Stimulated activated naive CD8-positive, alpha-beta T cell treated with anti-CD3 and anti-CD28 coated beads, Interleukin-15, Interleukin-2, amounts not matched to agents 100 ng/mL and 50 ng/mL, for 24 hours (primary cell): ENCODE measurements around the gene NTRK3.
"Not testable (repeated sequence)": the region's sequence is repeated elsewhere in the genome, so short reads cannot be mapped to it uniquely, and the experiment has no call there.

Experiments used
- H3K27ac Mint-ChIP-seq: one replicate; pipeline ENCODE4 v1.8.0; 2021; ENCODE audit warnings: mild to moderate bottlenecking, mixed read lengths
- H3K27me3 Mint-ChIP-seq: one replicate; pipeline ENCODE4 v1.8.0; 2021; ENCODE audit warnings: mixed read lengths
- H3K36me3 Mint-ChIP-seq: one replicate; pipeline ENCODE4 v1.8.0; 2021; ENCODE audit warnings: low read depth, mixed read lengths
- H3K4me1 Mint-ChIP-seq: one replicate; pipeline ENCODE4 v1.8.0; 2021; ENCODE audit warnings: low read depth, mixed read lengths
- H3K4me3 Mint-ChIP-seq: one replicate; pipeline ENCODE4 v1.8.0; 2021; ENCODE audit warnings: mild to moderate bottlenecking, mixed read lengths
- H3K9me3 Mint-ChIP-seq: one replicate; pipeline ENCODE4 v1.8.0; 2021; ENCODE audit warnings: mixed read lengths

The NTRK3 gene

GRCh38 chr15:88080616-88081015, 175.9 kb downstream of the NTRK3 start:
- no peaks in the 10 kb centered on the region for H3K4me1 Mint-ChIP-seq
- no peaks in the 10 kb centered on the region for H3K36me3 Mint-ChIP-seq
- H3K9me3 Mint-ChIP-seq: no peaks in the 10 kb centered on the region
- H3K27me3 Mint-ChIP-seq: no peaks in the 10 kb centered on the region
- no peak overlapping the region for H3K27ac Mint-ChIP-seq
- no peak overlapping the region for H3K4me3 Mint-ChIP-seq

GRCh38 chr15:88077296-88078020, 179.1 kb downstream of the NTRK3 start:
- H3K4me3 Mint-ChIP-seq: no peak overlapping the region

GRCh38 chr15:88076328-88076727, 180.2 kb downstream of the NTRK3 start:
- Mint-ChIP-seq H3K27ac (no peak overlapping the region), H3K4me3 (no peak overlapping the region), H3K9me3 (no peaks in the 10 kb centered on the region), H3K27me3 (no peaks in the 10 kb centered on the region), H3K36me3 (no peaks in the 10 kb centered on the region), H3K4me1 (no peaks in the 10 kb centered on the region)

More at GRCh38 chr15:88077296-88078020, 179.1 kb downstream of the NTRK3 start:
- H3K36me3 Mint-ChIP-seq: no peaks in the 10 kb centered on the region
- no peaks in the 10 kb centered on the region for H3K9me3 Mint-ChIP-seq
- no peak overlapping the region for H3K27ac Mint-ChIP-seq
- H3K4me1 Mint-ChIP-seq: no peaks in the 10 kb centered on the region
- no peaks in the 10 kb centered on the region for H3K27me3 Mint-ChIP-seq

- H3K36me3 Mint-ChIP-seq: no peaks in the 10 kb centered on the region
- no peaks in the 10 kb centered on the region for H3K4me1 Mint-ChIP-seq
- no peak overlapping the region for H3K27ac Mint-ChIP-seq
- no peaks in the 10 kb centered on the region for H3K27me3 Mint-ChIP-seq
- H3K4me3 Mint-ChIP-seq: no peak overlapping the region
- H3K9me3 Mint-ChIP-seq: no peaks in the 10 kb centered on the region
Measured at GRCh38 chr15:88075102-88075501, 181.4 kb downstream of the NTRK3 start.

GRCh38 chr15:88074386-88074785, 182.2 kb downstream of the NTRK3 start:
- no peaks in the 10 kb centered on the region for H3K36me3 Mint-ChIP-seq
- H3K27me3 Mint-ChIP-seq: no peaks in the 10 kb centered on the region
- H3K27ac Mint-ChIP-seq: no peak overlapping the region
- H3K9me3 Mint-ChIP-seq: no peaks in the 10 kb centered on the region
- no peaks in the 10 kb centered on the region for H3K4me1 Mint-ChIP-seq
- no peak overlapping the region for H3K4me3 Mint-ChIP-seq

GRCh38 chr15:88073391-88073691, 183.2 kb downstream of the NTRK3 start:
- Mint-ChIP-seq H3K4me1 (no peaks in the 10 kb centered on the region), H3K27me3 (no peaks in the 10 kb centered on the region)

GRCh38 chr15:88072598-88073390, 183.7 kb downstream of the NTRK3 start:
- Mint-ChIP-seq H3K4me3 (no peak overlapping the region), H3K27ac (no peak overlapping the region), H3K9me3 (no peaks in the 10 kb centered on the region), H3K4me1 (no peaks in the 10 kb centered on the region), H3K36me3 (no peaks in the 10 kb centered on the region), H3K27me3 (no peaks in the 10 kb centered on the region)

More at GRCh38 chr15:88073391-88073691, 183.2 kb downstream of the NTRK3 start:
- Mint-ChIP-seq H3K36me3 (no peaks in the 10 kb centered on the region), H3K4me3 (no peak overlapping the region), H3K9me3 (no peaks in the 10 kb centered on the region), H3K27ac (no peak overlapping the region)

GRCh38 chr15:88072133-88072532, 184.4 kb downstream of the NTRK3 start:
- H3K27ac Mint-ChIP-seq: not testable (repeated sequence)

GRCh38 chr15:88071141-88071540, 185.4 kb downstream of the NTRK3 start:
- peaks cover 6% of the 10 kb centered on the region for H3K27me3 Mint-ChIP-seq
- H3K4me1 Mint-ChIP-seq: no peaks in the 10 kb centered on the region
- H3K27ac Mint-ChIP-seq: no peak overlapping the region
- no peaks in the 10 kb centered on the region for H3K9me3 Mint-ChIP-seq
- H3K4me3 Mint-ChIP-seq: no peak overlapping the region
- H3K36me3 Mint-ChIP-seq: no peaks in the 10 kb centered on the region

More at GRCh38 chr15:88072133-88072532, 184.4 kb downstream of the NTRK3 start:
- not testable (repeated sequence) for H3K9me3 Mint-ChIP-seq, H3K4me1 Mint-ChIP-seq, H3K27me3 Mint-ChIP-seq, H3K36me3 Mint-ChIP-seq, H3K4me3 Mint-ChIP-seq

GRCh38 chr15:88069561-88069960, 187.0 kb downstream of the NTRK3 start:
- no peak overlapping the region for H3K4me3 Mint-ChIP-seq
- no peaks in the 10 kb centered on the region for H3K4me1 Mint-ChIP-seq
- H3K36me3 Mint-ChIP-seq: no peaks in the 10 kb centered on the region
- peaks cover 6% of the 10 kb centered on the region for H3K27me3 Mint-ChIP-seq
- H3K9me3 Mint-ChIP-seq: no peaks in the 10 kb centered on the region
- no peak overlapping the region for H3K27ac Mint-ChIP-seq

- H3K4me3 Mint-ChIP-seq: no peak overlapping the region
- no peaks in the 10 kb centered on the region for H3K9me3 Mint-ChIP-seq
- peaks cover 6% of the 10 kb centered on the region for H3K27me3 Mint-ChIP-seq
- no peaks in the 10 kb centered on the region for H3K4me1 Mint-ChIP-seq
- H3K36me3 Mint-ChIP-seq: no peaks in the 10 kb centered on the region
- no peak overlapping the region for H3K27ac Mint-ChIP-seq
Measured at GRCh38 chr15:88067331-88067685, 189.2 kb downstream of the NTRK3 start.

GRCh38 chr15:88066636-88067330, 189.8 kb downstream of the NTRK3 start:
- Mint-ChIP-seq H3K27ac (no peak overlapping the region), H3K27me3 (peaks cover 6% of the 10 kb centered on the region)

GRCh38 chr15:88061452-88061851, 195.1 kb downstream of the NTRK3 start:
- no peaks in the 10 kb centered on the region for H3K9me3 Mint-ChIP-seq
- no peaks in the 10 kb centered on the region for H3K27me3 Mint-ChIP-seq
- H3K36me3 Mint-ChIP-seq: no peaks in the 10 kb centered on the region
- H3K27ac Mint-ChIP-seq: no peak overlapping the region
- no peaks in the 10 kb centered on the region for H3K4me1 Mint-ChIP-seq
- H3K4me3 Mint-ChIP-seq: no peak overlapping the region

More at GRCh38 chr15:88066636-88067330, 189.8 kb downstream of the NTRK3 start:
- H3K4me3 Mint-ChIP-seq: no peak overlapping the region
- H3K4me1 Mint-ChIP-seq: no peaks in the 10 kb centered on the region
- H3K36me3 Mint-ChIP-seq: no peaks in the 10 kb centered on the region
- no peaks in the 10 kb centered on the region for H3K9me3 Mint-ChIP-seq

- no peak overlapping the region for H3K4me3 Mint-ChIP-seq
- H3K27me3 Mint-ChIP-seq: no peaks in the 10 kb centered on the region
- H3K9me3 Mint-ChIP-seq: no peaks in the 10 kb centered on the region
- H3K36me3 Mint-ChIP-seq: no peaks in the 10 kb centered on the region
- H3K4me1 Mint-ChIP-seq: no peaks in the 10 kb centered on the region
- no peak overlapping the region for H3K27ac Mint-ChIP-seq
Measured at GRCh38 chr15:88060383-88060782, 196.2 kb downstream of the NTRK3 start.

GRCh38 chr15:88057836-88058235, 198.7 kb downstream of the NTRK3 start:
- H3K4me1 Mint-ChIP-seq: no peaks in the 10 kb centered on the region
- no peak overlapping the region for H3K4me3 Mint-ChIP-seq
- H3K27me3 Mint-ChIP-seq: no peaks in the 10 kb centered on the region
- H3K36me3 Mint-ChIP-seq: no peaks in the 10 kb centered on the region
- H3K27ac Mint-ChIP-seq: no peak overlapping the region
- H3K9me3 Mint-ChIP-seq: no peaks in the 10 kb centered on the region
